Renal pelvis (tissue), 12 donors: ENCODE results near the gene TTC14. TPM values are rescaled to one million over a fixed set of nuclear protein-coding genes. Genes with fewer than 3 reads are reported as not detected.
A peak's percentile ranks its signal among the peaks of the same experiment; 100 is the strongest.
"Not testable (repeated sequence)": the region's sequence is repeated elsewhere in the genome, so short reads cannot be mapped to it uniquely, and the experiment has no call there.

Experiments used
- DNase-seq: peaks from one replicate; pipeline ENCODE4 v3.0.0-alpha.2; 2013
- long read RNA-seq, 16 experiments: transcript quantifications; one replicate each; lab custom pipeline, GENCODE V29; 2026
- polyA plus RNA-seq, 3 donors: library from polyadenylated mRNA; unstranded; fragments of 120-200 nt; gene quantifications; one replicate each; pipeline ENCODE4 v1.2.1, GENCODE V29; 2013; ENCODE audit not compliant: insufficient read length in 3 of 3

The TTC14 gene
- polyA plus RNA-seq, result 100 to 1,000 TPM in 2 of 3 donors, 10 to 100 TPM in 1; 85.5 to 124 (median 120) TPM
- long read RNA-seq, donor 1, full-length matches to known transcripts, result 10 of 10 reads
- long read RNA-seq, donor 1, partial matches to known transcripts, result 0 of 10 reads
- long read RNA-seq, donor 1, other reads (novel, unspliced or antisense), result 0 of 10 reads
- long read RNA-seq, donor 2, full-length matches to known transcripts, result 12 of 12 reads
- long read RNA-seq, donor 2, partial matches to known transcripts, result 0 of 12 reads
- long read RNA-seq, donor 2, other reads (novel, unspliced or antisense), result 0 of 12 reads
- long read RNA-seq, donor 3, full-length matches to known transcripts, result 10 of 10 reads
- long read RNA-seq, donor 3, partial matches to known transcripts, result 0 of 10 reads
- long read RNA-seq, donor 3, other reads (novel, unspliced or antisense), result 0 of 10 reads
- long read RNA-seq, donor 4, full-length matches to known transcripts, result 8 of 8 reads
- long read RNA-seq, donor 4, partial matches to known transcripts, result 0 of 8 reads
- long read RNA-seq, donor 4, other reads (novel, unspliced or antisense), result 0 of 8 reads
- long read RNA-seq, donor 5, full-length matches to known transcripts, result 4 of 4 reads
- long read RNA-seq, donor 5, partial matches to known transcripts, result 0 of 4 reads
- long read RNA-seq, donor 5, other reads (novel, unspliced or antisense), result 0 of 4 reads
- long read RNA-seq, donor 6, full-length matches to known transcripts, result 13 of 13 reads
- long read RNA-seq, donor 6, partial matches to known transcripts, result 0 of 13 reads
- long read RNA-seq, donor 6, other reads (novel, unspliced or antisense), result 0 of 13 reads
- long read RNA-seq, donor 7, full-length matches to known transcripts, result 11 of 11 reads
- long read RNA-seq, donor 7, partial matches to known transcripts, result 0 of 11 reads
- long read RNA-seq, donor 7, other reads (novel, unspliced or antisense), result 0 of 11 reads
- long read RNA-seq, donor 8, full-length matches to known transcripts, result 1 of 1 reads
- long read RNA-seq, donor 8, partial matches to known transcripts, result 0 of 1 reads
- long read RNA-seq, donor 8, other reads (novel, unspliced or antisense), result 0 of 1 reads
- long read RNA-seq, donor 9, full-length matches to known transcripts, result 16 of 22 reads
- long read RNA-seq, donor 9, partial matches to known transcripts, result 6 of 22 reads
- long read RNA-seq, donor 9, other reads (novel, unspliced or antisense), result 0 of 22 reads
- long read RNA-seq, donor 10, full-length matches to known transcripts, result 11 of 25 reads
- long read RNA-seq, donor 10, partial matches to known transcripts, result 14 of 25 reads
- long read RNA-seq, donor 10, other reads (novel, unspliced or antisense), result 0 of 25 reads
- long read RNA-seq, donor 11, full-length matches to known transcripts, result 7 of 7 reads
- long read RNA-seq, donor 11, partial matches to known transcripts, result 0 of 7 reads
- long read RNA-seq, donor 11, other reads (novel, unspliced or antisense), result 0 of 7 reads
- long read RNA-seq, donor 12, full-length matches to known transcripts, result 16 of 125 reads
- long read RNA-seq, donor 12, partial matches to known transcripts, result 109 of 125 reads
- long read RNA-seq, donor 12, other reads (novel, unspliced or antisense), result 0 of 125 reads
- long read RNA-seq, donor 13, full-length matches to known transcripts, result 6 of 6 reads
- long read RNA-seq, donor 13, partial matches to known transcripts, result 0 of 6 reads
- long read RNA-seq, donor 13, other reads (novel, unspliced or antisense), result 0 of 6 reads
- long read RNA-seq, donor 14, result 0 reads
- long read RNA-seq, donor 15, full-length matches to known transcripts, result 12 of 12 reads
- long read RNA-seq, donor 15, partial matches to known transcripts, result 0 of 12 reads
- long read RNA-seq, donor 15, other reads (novel, unspliced or antisense), result 0 of 12 reads
- long read RNA-seq, donor 16, full-length matches to known transcripts, result 5 of 26 reads
- long read RNA-seq, donor 16, partial matches to known transcripts, result 21 of 26 reads
- long read RNA-seq, donor 16, other reads (novel, unspliced or antisense), result 0 of 26 reads

GRCh38 chr3:180601688-180602666 is at the start of gene TTC14:
TTC14 (plus strand) TSS chr3:180602163; CDS start chr3:180602262, 99 bp downstream.
- DNase-seq, result peak; percentile 89

- DNase-seq, result no peak
Measured at GRCh38 chr3:180563406-180563805, 38.6 kb upstream of the TTC14 start.

DNA sequence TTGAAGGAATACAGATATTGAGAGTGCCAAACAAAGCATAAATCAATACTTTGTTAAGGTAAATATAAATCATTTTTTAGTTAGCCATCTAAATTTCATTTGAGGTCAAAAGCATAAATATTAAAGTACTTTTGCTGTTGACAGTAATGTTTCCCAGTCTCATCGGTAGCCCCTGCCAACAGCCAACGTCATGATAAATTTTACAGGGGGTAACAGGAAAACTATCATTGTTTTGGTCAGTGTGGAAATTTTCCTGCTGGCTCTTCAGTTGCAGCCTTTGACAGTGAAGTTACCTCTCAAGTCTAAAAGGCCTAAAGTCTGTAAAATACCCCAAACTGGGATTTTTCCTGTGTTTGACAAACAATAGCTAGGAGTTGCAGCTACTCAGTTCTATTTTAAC is 37.3 kb upstream of the TTC14 start:
- no peak for DNase-seq

DNA sequence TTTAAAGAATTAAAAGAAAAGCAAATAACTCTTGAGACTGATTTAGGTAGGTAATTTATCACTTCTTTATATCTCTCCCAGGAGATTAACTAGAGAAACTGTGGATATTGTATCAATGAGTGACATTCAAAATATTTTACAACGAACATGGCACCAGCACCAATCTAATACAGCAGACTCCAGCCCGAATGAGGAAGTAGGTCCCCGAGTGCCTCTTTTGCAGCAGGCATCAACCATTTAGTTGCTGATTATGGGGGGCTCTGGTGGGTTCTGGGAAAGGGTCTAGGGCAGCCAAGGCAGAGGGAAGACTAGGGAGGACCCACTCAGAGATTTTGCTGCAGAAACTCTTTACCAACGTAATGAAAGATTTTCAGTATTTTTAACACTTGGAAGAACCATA is 31.7 kb upstream of the TTC14 start:
- no peak for DNase-seq

DNA sequence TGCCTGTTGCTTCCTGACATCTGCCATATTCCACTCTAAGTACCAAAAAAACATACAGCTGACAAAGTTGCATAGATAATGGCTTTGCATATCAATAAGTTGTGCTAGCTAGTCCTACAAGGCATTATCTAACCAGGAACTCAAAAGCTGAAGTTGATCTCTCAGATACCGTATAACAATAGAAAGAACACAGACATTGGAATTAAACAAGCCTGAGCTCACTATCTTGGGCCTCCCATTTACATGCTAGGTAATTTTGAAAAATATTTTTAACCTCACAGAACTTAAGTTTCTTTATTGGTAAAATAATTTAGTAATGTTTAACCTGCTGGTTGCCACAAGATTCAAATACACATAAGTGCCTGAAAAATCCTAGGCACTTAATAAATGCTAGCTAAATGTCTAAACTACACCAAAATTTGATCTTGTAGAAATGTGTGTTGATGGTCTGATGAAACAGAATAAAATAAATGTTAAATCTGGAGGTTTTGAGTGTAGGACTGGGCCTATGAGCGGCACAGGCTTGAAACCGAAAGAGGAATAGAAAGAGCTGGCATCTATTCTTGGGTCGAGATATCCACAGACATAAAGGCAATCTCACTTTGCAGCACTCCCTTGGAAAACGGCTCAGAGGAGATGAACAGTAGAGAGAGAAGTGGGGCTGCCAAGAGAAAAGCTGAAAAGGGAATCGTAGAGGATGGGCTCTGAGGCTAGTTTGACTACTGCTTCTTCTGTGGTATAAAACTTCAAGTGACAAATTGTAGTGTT is 29.9 kb upstream of the TTC14 start:
- no peak for DNase-seq

- DNase-seq, result no peak
Measured at GRCh38 chr3:180575571-180575970, 26.4 kb upstream of the TTC14 start.

GRCh38 chr3:180580934-180581333 is 21.0 kb upstream of the TTC14 start:
- no peak for DNase-seq

DNA sequence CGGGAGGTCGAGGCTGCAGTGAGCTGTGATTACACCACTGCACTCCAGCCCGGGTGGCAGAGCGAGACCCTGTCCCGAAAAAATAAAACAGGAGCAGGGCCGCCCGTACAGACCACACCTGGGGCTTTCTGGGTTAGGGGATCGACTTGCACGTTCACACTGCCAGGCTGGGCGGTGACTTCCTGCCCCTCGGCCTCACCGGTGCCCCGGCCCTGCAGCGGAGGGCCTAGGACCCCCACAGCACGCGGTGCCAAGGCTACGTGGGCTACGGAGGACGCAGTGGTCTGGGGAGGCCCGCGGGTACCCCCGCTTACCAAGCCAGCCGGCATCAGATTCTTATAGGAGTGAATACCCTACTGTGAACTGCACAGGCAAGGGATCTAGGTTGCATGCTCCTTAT is 11.6 kb upstream of the TTC14 start:
- DNase-seq, result no peak

DNA sequence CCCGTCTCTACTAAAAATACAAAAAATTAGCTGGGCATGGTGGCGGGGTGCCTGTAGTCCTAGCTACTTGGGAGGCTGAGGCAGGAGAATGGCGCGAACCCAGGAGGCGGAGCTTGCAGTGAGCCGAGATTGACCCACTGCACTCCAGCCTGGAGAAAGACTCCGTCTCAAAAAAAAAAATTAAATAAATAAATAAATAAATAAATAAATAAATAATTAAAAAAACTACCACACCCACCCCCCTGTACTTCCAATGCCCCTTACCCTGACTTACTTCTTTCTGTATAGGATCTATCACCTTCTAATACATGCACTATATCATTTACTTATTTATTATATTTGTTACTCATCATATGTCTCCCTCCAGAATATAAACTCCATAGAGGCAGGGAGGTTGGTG is 8.3 kb upstream of the TTC14 start:
- DNase-seq, result not testable (repeated sequence)

- DNase-seq, result peak; percentile 16
Measured at GRCh38 chr3:180594631-180595558, 7.1 kb upstream of the TTC14 start.

GRCh38 chr3:180595559-180595935 is 6.4 kb upstream of the TTC14 start:
- no peak for DNase-seq

GRCh38 chr3:180600473-180600872 is 1.5 kb upstream of the TTC14 start:
- no peak for DNase-seq

GRCh38 chr3:180611006-180611405 is 9.0 kb downstream of the TTC14 start:
- DNase-seq, result no peak

GRCh38 chr3:180612364-180612763 is 10.4 kb downstream of the TTC14 start:
- DNase-seq, result no peak

GRCh38 chr3:180615954-180616353 is 14.0 kb downstream of the TTC14 start:
- no peak for DNase-seq

DNA sequence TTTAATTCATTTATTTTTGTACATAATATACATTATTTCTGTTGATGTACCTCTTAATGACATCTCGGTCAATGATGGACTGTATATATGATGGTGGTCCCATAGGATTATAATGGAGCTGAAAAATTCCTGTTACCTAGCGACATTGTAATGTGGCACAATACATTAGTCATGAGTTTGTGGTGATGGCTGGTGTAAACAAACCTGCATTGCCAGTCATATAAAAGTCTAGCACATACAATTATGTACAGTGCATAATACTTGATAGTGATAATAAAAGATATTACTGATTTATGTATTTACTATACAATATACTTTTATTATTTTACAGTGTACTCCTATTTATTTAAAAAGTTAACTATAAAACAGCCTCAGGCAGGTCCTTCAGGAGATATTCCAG is 15.1 kb downstream of the TTC14 start:
- DNase-seq, result no peak

DNA sequence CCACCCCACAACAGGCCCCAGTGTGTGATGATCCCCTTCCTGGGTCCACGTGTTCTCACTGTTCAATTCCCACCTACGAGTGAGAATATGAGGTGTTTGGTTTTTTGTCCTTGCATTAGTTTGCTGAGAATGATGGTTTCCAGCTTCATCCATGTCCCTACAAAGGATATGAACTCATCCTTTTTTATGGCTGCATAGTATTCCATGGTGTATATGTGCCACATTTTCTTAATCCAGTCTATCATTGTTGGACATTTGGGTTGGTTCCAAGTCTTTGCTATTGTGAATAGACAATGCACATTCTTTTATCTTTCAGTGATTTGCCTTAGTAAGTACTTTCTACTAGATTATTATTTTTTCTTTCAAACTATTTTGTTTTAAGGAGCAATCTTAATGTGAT is 16.6 kb downstream of the TTC14 start:
- not testable (repeated sequence) for DNase-seq
